Neural cell (in vitro differentiated cells): ENCODE measurements around the gene FHIP1A.

Experiments
- CTCF ChIP-seq: fragments of 450-650 bp; IDR thresholded peaks from 2 replicates; pipeline ENCODE4 v1.5.1; 2014; ENCODE audit warnings: antibody characterized with exemption, mild to moderate bottlenecking, moderate library complexity; ENCODE audit not compliant: poor library complexity, severe bottlenecking
- EP300 ChIP-seq: fragments of 450-650 bp; conservative IDR thresholded peaks from 2 replicates; pipeline ENCODE4 v1.6.1; 2014; ENCODE audit warnings: antibody characterized with exemption, mild to moderate bottlenecking, moderate library complexity; ENCODE audit not compliant: poor library complexity, severe bottlenecking
- EZH2 ChIP-seq: fragments of 200-600, 300-800 bp; shearing (Covaris generic), sonication (generic); IDR thresholded peaks from 2 replicates; pipeline ENCODE4 v1.6.1; 2014; ENCODE audit warnings: antibody characterized with exemption, low read length, borderline replicate concordance, mild to moderate bottlenecking; ENCODE audit not compliant: insufficient read depth, poor library complexity, severe bottlenecking
- POLR2AphosphoS5 ChIP-seq: IDR thresholded peaks from 2 replicates; pipeline ENCODE4 v1.6.1; 2012
- RAD21 ChIP-seq: fragments of 450-650 bp; conservative IDR thresholded peaks from 2 replicates; pipeline ENCODE4 v1.6.1; 2014; ENCODE audit warnings: antibody characterized with exemption, mild to moderate bottlenecking, moderate library complexity
- REST ChIP-seq: IDR thresholded peaks from 2 replicates; pipeline ENCODE4 v1.6.1; 2012; ENCODE audit warnings: borderline replicate concordance
- SMC3 ChIP-seq: fragments of 450-650 bp; conservative IDR thresholded peaks from 2 replicates; pipeline ENCODE4 v1.6.1; 2014; ENCODE audit warnings: antibody characterized with exemption, mild to moderate bottlenecking, moderate library complexity; ENCODE audit not compliant: poor library complexity

GRCh38 chr4:151418856-151419255 lies 9.9 kb downstream of the FHIP1A start:
- TF ChIP-seq CTCF = no peak
- TF ChIP-seq REST = no peak
- TF ChIP-seq EP300 = no peak
- no peak for TF ChIP-seq POLR2AphosphoS5
- no peak for TF ChIP-seq EZH2
- TF ChIP-seq RAD21 = no peak
- TF ChIP-seq SMC3 = no peak
